ENCODE measurements around the gene KCTD12. TPM values are rescaled to one million over a fixed set of nuclear protein-coding genes. Genes with fewer than 3 reads are reported as not detected.

Gene KCTD12
- total RNA-seq, 1 experiment from 2014 or later = 1.9 TPM

- Histone ChIP-seq H3K4me1 (ENCODE audit: control insufficient read depth in 1 of 2, insufficient read depth in 2 of 2, low read length in 2 of 2) (no peaks in the 10 kb centered on the region), H3K27ac (ENCODE audit: low read depth, low read length) (no peak overlapping the region), H3K4me2 (ENCODE audit: low read length) (no peak overlapping the region), H3K27me3 (ENCODE audit: insufficient read depth, low read length) (no peaks in the 10 kb centered on the region; the same call in 1 of the 2 replicates), H4K20me1 (ENCODE audit: insufficient read depth) (no peaks in the 10 kb centered on the region), H3K4me3 (replicated peaks in 1 of 2; ENCODE audit: low read depth in 1 of 2, low read length in 2 of 2) (no peak overlapping the region), H3K9ac (ENCODE audit: low read length) (no peak overlapping the region), H3K9me3 (ENCODE audit: control insufficient read depth in 1 of 2, insufficient read depth in 1 of 2, low read depth in 1 of 2, low read length in 2 of 2) (no peaks in the 10 kb centered on the region), H3K79me2 (ENCODE audit: insufficient read depth, low read length) (no peaks in the 10 kb centered on the region), H3K9me2 (ENCODE audit: insufficient read depth) (no peaks in the 10 kb centered on the region), H2AFZ (ENCODE audit: low read depth, low read length, poor library complexity, severe bottlenecking) (no peak overlapping the region), H3K36me3 (ENCODE audit: control insufficient read depth in 1 of 2, insufficient read depth in 2 of 2, low read length in 2 of 2) (no peaks in the 10 kb centered on the region)
- ATAC-seq (no peak), DNase-seq (ENCODE audit: low read depth, low spot score) (no peak)
- RAD21 ChIA-PET (ENCODE audit: low non-redundant PET in 1 of 2, low total read pairs in 2 of 2, uncharacterized antibody in 2 of 2, unreplicated experiment in 2 of 2) = no interaction called here
- CTCF ChIA-PET = no interaction called here
- intact Hi-C loops (cut with micrococcal nuclease) = no loop called here
- BruUV-seq (replicated peaks) = no TSS peak
- TF ChIP-seq ZNF274 (IDR thresholded peaks at IDR 0.05; ENCODE audit: low read depth, low read length) (no peak), JUND (IDR thresholded peaks at IDR 0.05) (no peak), SRF (IDR thresholded peaks at IDR 0.05; ENCODE audit: low read depth) (no peak), CTCF (IDR thresholded peaks at IDR 0.05 in 2 of 3, conservative IDR thresholded peaks at IDR 0.05 in 1 of 3; ENCODE audit: borderline replicate concordance in 1 of 3, insufficient read depth in 1 of 3, low read depth in 2 of 3, low read length in 2 of 3) (no peak), MAX (IDR thresholded peaks at IDR 0.05) (no peak), ATF3 (IDR thresholded peaks at IDR 0.05) (no peak), ZFX (IDR thresholded peaks at IDR 0.05) (no peak), EGR1 (IDR thresholded peaks at IDR 0.05; ENCODE audit: low read depth) (no peak), ZBTB33 (IDR thresholded peaks at IDR 0.05; ENCODE audit: extremely low read depth, insufficient replicate concordance, low read length) (no peak), RAD21 (IDR thresholded peaks at IDR 0.05; ENCODE audit: low read depth) (no peak), FOSL1 (IDR thresholded peaks at IDR 0.05; ENCODE audit: low read depth) (no peak), ELF1 (IDR thresholded peaks at IDR 0.05; ENCODE audit: borderline replicate concordance, low read depth) (no peak), YY1 (IDR thresholded peaks at IDR 0.05; ENCODE audit: extremely low read depth, insufficient replicate concordance, low read depth, low read length) (no peak), CEBPB (IDR thresholded peaks at IDR 0.05; ENCODE audit: low read depth) (no peak), CBX3 (IDR thresholded peaks at IDR 0.05; ENCODE audit: low read depth) (no peak), SIN3A (IDR thresholded peaks at IDR 0.05; ENCODE audit: low read depth) (no peak)
- POLR2A ChIA-PET = no interaction called here
These were observed 34.2 kb downstream of the KCTD12 start for GRCh38 chr13:76851961-76852360.
